Progenitor cell of endocrine pancreas (in vitro differentiated cells): Measurements from ENCODE around the gene LANCL3. TPM values are rescaled to one million over a fixed set of nuclear protein-coding genes. Genes with fewer than 3 reads are reported as not detected.

Experiments
- DNase-seq: peaks from one replicate; pipeline ENCODE4 v3.0.0; 2021; ENCODE audit warnings: low spot score; ENCODE audit not compliant: unreplicated experiment
- H3K27ac Mint-ChIP-seq: 2 replicates; pipeline ENCODE4 v1.8.0; 2021; ENCODE audit warnings: mild to moderate bottlenecking, moderate library complexity, mixed read lengths
- H3K27me3 Mint-ChIP-seq: 2 replicates; pipeline ENCODE4 v1.8.0; 2021; ENCODE audit warnings: mixed read lengths
- H3K36me3 Mint-ChIP-seq: 2 replicates; pipeline ENCODE4 v1.8.0; 2022; ENCODE audit warnings: mixed read lengths; ENCODE audit not compliant: insufficient read depth
- H3K4me1 Mint-ChIP-seq: 2 replicates; pipeline ENCODE4 v1.8.0; 2021; ENCODE audit warnings: low read depth, mixed read lengths
- H3K4me3 Mint-ChIP-seq: 2 replicates; pipeline ENCODE4 v1.8.0; 2021; ENCODE audit warnings: low read depth, mild to moderate bottlenecking, moderate library complexity, mixed read lengths
- H3K9me3 Mint-ChIP-seq: 2 replicates; pipeline ENCODE4 v1.8.0; 2021; ENCODE audit warnings: low read depth, mixed read lengths
- CTCF ChIP-seq: fragments of 200-600 bp; sonication (generic); IDR thresholded peaks from one replicate; pipeline ENCODE4 v1.5.0; 2021; ENCODE audit warnings: antibody characterized with exemption, mild to moderate bottlenecking; ENCODE audit not compliant: unreplicated experiment
- total RNA-seq: library from RNA; stranded (reverse); gene quantifications from 2 replicates; pipeline ENCODE4 v1.2.1, GENCODE V29; 2021

Gene LANCL3
- total RNA-seq, 1 donor from 2014 or later = 0.19 TPM

DNA sequence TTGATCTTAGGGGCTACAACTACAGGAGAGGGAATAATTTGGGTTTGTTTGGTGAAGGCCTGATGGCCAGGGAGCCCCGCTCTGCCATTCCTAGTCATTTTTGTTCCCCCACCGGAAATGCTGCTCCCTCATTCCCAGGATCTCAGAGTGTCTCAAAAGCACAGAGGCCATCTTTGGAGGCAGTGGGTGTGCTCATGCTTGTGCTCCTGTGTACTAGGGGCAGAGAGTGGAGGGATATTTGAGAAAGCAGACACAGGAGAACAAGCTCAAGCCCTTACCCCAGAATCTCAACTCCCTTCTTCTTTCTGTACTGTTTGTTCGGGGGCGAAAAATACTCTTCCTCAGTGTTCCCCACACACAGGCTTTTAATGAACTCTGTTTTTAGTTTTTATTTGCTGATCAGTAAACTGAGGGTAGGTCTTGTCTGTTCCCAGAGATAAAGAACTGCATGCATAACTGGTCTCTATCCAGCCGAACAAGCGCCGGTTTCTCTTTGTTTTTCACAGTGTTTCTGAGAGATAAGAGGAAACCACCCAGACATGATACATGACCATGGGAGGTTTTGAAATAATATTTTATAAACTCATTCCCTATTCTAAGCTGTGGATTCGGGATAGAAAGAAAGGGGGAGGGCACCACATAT lies 81.2 kb downstream of the LANCL3 start:
- no peak for TF ChIP-seq CTCF
- Mint-ChIP-seq H3K4me1 (peaks cover 1% of the 10 kb centered on the region), H3K36me3 (no peaks in the 10 kb centered on the region), H3K4me3 (no peak overlapping the region), H3K9me3 (peaks cover 17% of the 10 kb centered on the region), H3K27ac (no peak overlapping the region), H3K27me3 (no peaks in the 10 kb centered on the region)
- no peak for DNase-seq

DNA sequence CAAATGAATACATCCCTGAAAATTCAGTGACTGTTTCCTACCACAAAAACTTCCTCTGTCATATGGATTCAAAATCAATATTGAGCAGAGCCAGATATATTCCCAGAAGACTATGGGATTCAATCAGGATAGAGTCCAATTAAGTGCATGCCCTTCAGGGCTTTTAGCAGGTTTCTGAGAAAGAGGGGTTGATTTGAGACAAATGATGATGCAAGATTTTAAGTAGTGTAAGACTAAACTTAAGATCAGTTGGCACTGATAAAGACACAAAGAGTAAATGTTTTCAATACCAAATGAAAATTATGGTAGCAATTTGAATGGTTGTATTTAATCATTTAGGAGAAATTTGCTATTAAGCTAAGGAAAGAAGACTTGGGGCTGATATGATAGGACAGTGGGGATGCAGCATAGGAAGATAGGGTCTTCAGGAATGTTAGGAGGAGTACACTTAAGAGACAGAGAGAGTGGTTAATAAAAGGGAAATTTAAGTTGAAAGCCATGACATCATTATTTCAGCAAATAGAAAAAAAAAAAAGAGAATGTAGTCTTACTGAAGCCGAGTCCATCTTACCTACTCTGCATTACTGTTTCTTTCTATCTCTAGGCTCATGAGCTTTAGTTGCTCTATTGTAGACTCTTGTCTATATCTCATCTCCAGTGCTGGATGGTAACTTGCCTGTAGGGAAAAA lies 82.1 kb downstream of the LANCL3 start:
- Mint-ChIP-seq H3K9me3 (peaks cover 17% of the 10 kb centered on the region), H3K4me3 (no peak overlapping the region), H3K36me3 (no peaks in the 10 kb centered on the region), H3K4me1 (peaks cover 1% of the 10 kb centered on the region), H3K27ac (no peak overlapping the region), H3K27me3 (no peaks in the 10 kb centered on the region)
- no peak for DNase-seq
- no peak for TF ChIP-seq CTCF

- H3K36me3 Mint-ChIP-seq = no peaks in the 10 kb centered on the region
- peaks cover 4% of the 10 kb centered on the region for H3K27me3 Mint-ChIP-seq
- no peak overlapping the region for H3K27ac Mint-ChIP-seq
Observed at GRCh38 chrX:37658343-37659030, 87.0 kb downstream of the LANCL3 start.

DNA sequence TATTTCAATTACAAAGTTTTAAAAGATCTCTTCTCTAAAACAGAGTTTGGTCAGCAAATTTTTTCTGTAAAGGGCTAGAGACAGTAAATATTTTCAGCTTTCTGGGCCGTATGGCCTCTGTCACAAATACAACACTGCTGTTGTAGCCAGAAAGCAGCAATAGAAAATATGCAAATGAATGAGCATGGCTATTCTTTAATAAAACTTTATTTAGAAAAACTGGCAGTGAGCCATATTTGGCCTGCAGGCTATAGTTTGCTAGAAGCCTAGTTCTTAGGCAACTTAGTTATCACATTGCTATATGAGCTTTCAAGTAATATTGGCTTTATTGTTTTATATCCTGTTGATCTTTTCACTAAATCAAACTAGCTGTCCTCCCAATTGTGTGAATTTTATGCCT lies 87.6 kb downstream of the LANCL3 start:
- H3K27me3 Mint-ChIP-seq = peaks cover 4% of the 10 kb centered on the region

More at GRCh38 chrX:37658343-37659030, 87.0 kb downstream of the LANCL3 start:
- Mint-ChIP-seq H3K4me3 (no peak overlapping the region), H3K9me3 (peaks cover 27% of the 10 kb centered on the region), H3K4me1 (no peaks in the 10 kb centered on the region)
- no peak for TF ChIP-seq CTCF
- DNase-seq = no peak

More for the DNA sequence above, 87.6 kb downstream of the LANCL3 start:
- Mint-ChIP-seq H3K27ac (no peak overlapping the region), H3K9me3 (peaks cover 24% of the 10 kb centered on the region), H3K4me1 (no peaks in the 10 kb centered on the region), H3K4me3 (no peak overlapping the region), H3K36me3 (no peaks in the 10 kb centered on the region)
- DNase-seq = no peak
- TF ChIP-seq CTCF = no peak
